Stomach smooth muscle (tissue), 2 donors: Measurements from ENCODE around the gene CTSL.

ENCODE experiments used
- H3K27ac ChIP-seq: one replicate; pipeline ENCODE4 v1.7.0; 2013; ENCODE audit warnings: mild to moderate bottlenecking, low read length, inconsistent platforms
- H3K27me3 ChIP-seq, 2 donors: one replicate each; pipeline ENCODE4 v1.7.0; 2013; ENCODE audit warnings: low read length in 2 of 2; ENCODE audit not compliant: insufficient read depth in 2 of 2, control insufficient read depth in 1 of 2
- H3K36me3 ChIP-seq, 2 donors: one replicate each; pipeline ENCODE4 v1.7.0; 2013; ENCODE audit warnings: low read length in 2 of 2; ENCODE audit not compliant: control insufficient read depth in 2 of 2, insufficient read depth in 2 of 2
- H3K4me1 ChIP-seq: one replicate; pipeline ENCODE4 v1.7.0; 2013; ENCODE audit warnings: low read length; ENCODE audit not compliant: control insufficient read depth, insufficient read depth
- H3K4me3 ChIP-seq, 2 donors: one replicate each; pipeline ENCODE4 v1.7.0; 2013; ENCODE audit warnings: low read length in 2 of 2
- H3K9ac ChIP-seq, 2 donors: one replicate each; pipeline ENCODE4 v1.7.0; 2013; ENCODE audit warnings: low read length in 2 of 2, mild to moderate bottlenecking in 1 of 2
- H3K9me3 ChIP-seq, 2 donors: one replicate each; pipeline ENCODE4 v1.7.0; 2013; ENCODE audit warnings: low read length in 2 of 2; ENCODE audit not compliant: control insufficient read depth in 2 of 2
- donor health status: healthy.
- donor health status: Pancreatic carcinoma.

Gene CTSL

DNA sequence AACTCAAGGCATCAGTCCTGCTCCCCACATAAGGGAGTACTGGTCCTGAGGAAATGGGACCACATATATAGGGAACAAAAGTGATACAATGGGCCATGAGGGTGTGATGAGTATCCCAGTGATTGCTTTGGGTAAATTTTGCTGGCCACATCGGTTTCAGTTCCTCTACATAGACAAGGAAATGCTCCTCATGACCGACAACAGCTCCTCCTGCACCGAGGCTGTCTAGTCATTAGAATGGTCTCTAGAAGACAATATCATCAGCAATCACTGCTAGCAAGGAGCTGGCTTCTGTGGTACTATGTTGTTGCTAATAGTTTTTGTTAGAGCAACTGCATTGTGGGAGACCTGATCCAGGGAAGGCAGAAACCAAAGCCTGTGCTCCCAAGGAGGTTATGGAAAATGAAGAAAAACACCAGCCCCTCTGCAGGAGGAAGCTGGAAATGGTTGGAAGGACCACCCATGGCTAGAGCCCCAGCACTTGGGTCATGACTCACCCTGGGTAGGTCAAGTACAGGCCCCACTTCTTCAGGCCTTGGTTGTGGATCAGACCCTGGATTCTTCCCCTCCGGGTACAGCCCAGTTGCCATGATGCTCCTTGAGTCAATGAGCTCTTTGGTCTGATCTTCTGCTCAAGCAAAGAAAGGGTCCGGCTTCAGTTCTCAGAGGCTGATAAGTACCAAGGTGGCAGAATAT is 3.4 kb upstream of the CTSL start:
- Histone ChIP-seq H3K36me3 (peaks cover 1 to 2% of the 10 kb centered on the region in 2 donors), H3K27ac (no peak overlapping the region), H3K4me1 (peaks cover 15% of the 10 kb centered on the region), H3K9me3 (no peaks in the 10 kb centered on the region), H3K9ac (no peak overlapping the region), H3K27me3 (no peaks in the 10 kb centered on the region), H3K4me3 (no peak overlapping the region)

DNA sequence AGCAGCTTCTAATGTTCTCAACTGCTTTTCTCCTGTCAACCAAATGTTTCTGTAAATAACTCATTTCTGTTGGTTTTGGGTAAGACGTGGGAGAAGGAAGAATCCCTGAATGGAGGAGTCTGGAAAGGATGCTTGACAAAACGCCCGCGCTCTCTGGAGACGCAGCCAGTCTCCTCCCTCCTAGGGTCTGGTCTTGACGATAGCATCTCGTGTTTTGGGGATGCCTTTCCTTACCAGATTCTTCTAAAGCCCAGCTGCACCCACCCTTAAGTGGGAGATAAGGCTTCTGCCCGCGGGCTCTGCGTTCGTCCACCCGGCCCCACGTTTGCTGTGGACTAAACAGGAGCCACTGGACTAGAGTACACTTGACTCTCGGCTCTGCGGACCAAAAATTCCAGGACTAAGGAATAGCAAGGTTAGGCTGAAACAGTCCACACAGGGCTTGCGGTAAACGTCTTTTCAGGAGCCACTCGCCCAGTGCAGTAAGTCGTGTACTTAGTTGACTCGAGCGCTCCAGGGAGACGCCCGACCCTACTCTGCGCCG is 491 bp upstream of the CTSL start:
- Histone ChIP-seq H3K4me1 (peaks cover 23% of the 10 kb centered on the region), H3K27me3 (no peaks in the 10 kb centered on the region), H3K4me3 (peak overlapping the region; percentile 88 to 93), H3K36me3 (peaks cover 23 to 26% of the 10 kb centered on the region in 2 donors), H3K9ac (peak overlapping the region; percentile 88 to 95), H3K27ac (peak overlapping the region; percentile 93), H3K9me3 (no peaks in the 10 kb centered on the region)

DNA sequence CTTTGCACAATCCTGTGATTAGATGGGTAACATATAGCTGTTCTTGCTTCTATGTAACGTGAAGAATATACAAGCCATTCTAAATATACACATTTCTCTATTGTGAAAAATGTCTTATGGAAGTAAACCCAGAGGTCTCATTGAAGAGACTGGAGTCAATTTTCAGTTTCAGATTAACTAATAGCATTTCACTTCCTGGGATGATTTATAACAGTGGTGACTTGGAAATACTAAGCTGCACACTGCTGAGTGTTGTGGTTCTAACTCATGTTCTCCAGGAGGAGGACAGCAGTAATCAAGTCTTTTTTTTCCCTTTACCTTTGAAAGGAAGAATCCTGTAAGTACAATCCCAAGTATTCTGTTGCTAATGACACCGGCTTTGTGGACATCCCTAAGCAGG is 3.3 kb downstream of the CTSL start:
- Histone ChIP-seq H3K9me3 (no peaks in the 10 kb centered on the region), H3K27ac (no peak overlapping the region), H3K4me1 (peaks cover 23% of the 10 kb centered on the region), H3K27me3 (no peaks in the 10 kb centered on the region), H3K9ac (no peak overlapping the region), H3K36me3 (peaks cover 38 to 39% of the 10 kb centered on the region in 2 donors), H3K4me3 (peak overlapping the region in 1 of 2 donors; percentile 18)

DNA sequence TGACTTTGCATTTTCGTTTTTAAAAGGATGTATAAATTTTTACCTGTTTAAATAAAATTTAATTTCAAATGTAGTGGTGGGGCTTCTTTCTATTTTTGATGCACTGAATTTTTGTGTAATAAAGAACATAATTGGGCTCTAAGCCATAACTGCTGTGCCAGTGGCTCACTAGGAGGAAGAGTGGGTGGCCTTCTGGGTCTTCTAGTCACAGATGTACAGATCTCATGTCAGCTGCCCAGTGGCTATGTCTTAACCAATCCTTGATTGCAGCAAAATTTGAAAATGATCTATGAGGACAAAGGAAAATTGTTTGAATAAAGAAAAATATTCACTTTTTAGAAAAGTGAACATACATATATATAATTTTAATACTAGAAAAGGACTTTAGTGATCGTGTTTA is 5.4 kb downstream of the CTSL start:
- H3K9me3 ChIP-seq, result no peaks in the 10 kb centered on the region
- no peak overlapping the region for H3K9ac ChIP-seq
- H3K27me3 ChIP-seq, result no peaks in the 10 kb centered on the region
- no peak overlapping the region for H3K27ac ChIP-seq
- peaks cover 13% of the 10 kb centered on the region for H3K4me1 ChIP-seq
- H3K4me3 ChIP-seq, result no peak overlapping the region
- peaks cover 38 to 39% of the 10 kb centered on the region in 2 donors for H3K36me3 ChIP-seq

DNA sequence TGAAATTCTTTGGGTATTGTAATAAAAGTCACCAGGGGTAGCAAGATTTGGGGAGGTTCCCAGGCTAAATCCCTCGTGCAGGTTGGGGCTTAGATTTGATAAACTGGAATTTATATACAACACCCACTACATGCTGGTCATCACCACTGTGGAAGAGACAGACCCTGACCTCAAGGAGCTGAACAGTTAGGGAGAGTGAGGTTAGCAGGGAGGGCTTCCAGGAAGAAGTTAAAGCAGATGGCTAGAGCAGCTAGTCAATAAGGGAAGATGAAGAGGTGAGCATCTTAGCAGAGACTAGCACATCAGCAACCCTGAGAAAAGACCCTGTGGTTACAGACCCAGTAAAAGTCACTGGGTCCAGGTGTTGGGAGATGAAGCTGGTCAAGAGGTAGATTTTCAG is 6.4 kb downstream of the CTSL start:
- Histone ChIP-seq H3K4me3 (no peak overlapping the region), H3K36me3 (peaks cover 38 to 39% of the 10 kb centered on the region in 2 donors), H3K27ac (no peak overlapping the region), H3K27me3 (no peaks in the 10 kb centered on the region), H3K9me3 (no peaks in the 10 kb centered on the region), H3K9ac (no peak overlapping the region), H3K4me1 (peaks cover 8% of the 10 kb centered on the region)

DNA sequence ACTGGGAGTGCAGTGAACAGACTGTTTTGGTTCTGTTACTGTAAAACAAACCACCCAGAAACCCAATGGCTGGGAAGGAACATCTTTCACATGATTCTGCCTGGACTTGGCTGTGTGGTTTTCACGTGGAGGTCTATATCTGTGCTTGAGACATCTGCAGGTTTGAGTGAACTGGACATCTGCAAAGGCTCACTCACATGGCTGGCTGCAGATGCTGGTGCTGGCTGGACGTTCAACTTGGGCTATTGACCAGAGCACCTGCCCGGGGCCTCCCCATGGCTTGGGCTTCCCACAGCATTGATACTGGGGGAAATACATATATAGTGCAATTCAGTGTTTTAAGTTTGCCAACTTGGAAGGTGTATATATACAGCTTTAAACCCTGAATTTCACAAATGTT is 6.8 kb downstream of the CTSL start:
- Histone ChIP-seq H3K9me3 (no peaks in the 10 kb centered on the region), H3K27me3 (no peaks in the 10 kb centered on the region), H3K27ac (no peak overlapping the region), H3K36me3 (peaks cover 35 to 36% of the 10 kb centered on the region in 2 donors), H3K9ac (no peak overlapping the region), H3K4me1 (peaks cover 8% of the 10 kb centered on the region), H3K4me3 (no peak overlapping the region)

DNA sequence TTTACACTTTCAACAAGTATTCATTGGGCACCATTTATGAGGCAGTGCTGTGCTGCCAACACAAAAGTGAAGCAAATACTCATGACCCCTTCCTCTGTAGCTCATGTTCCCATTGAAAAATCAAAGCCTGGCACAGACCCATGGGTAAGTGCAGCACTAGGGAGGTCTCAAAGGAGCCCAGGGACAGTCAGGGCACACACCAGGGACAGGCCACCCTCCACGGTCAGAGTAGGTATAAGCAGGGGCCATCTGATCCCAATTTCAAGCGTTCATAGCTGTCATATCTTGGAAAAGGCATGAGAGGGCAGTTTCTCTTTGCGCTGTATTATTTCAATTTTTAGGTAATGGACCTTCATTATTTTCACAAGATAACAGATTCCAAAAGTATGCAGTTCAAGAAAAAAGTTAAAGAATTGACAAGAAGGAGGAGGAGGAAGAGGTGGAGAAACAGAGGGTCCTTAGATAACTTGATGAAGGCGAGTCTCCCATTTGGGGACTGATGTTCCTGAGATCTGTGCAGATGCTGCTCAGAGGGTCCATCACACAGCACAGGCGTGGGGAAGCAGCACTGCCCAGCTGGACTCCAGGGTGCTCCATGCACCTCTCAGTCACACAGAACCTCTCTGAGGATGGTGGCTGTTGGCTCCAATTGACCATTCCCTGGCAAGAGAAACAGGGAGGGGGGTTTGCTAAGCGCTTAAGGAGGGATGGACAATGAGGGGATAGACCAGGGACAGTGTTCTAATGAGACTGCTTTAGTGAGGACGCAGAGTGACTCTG is 7.5 kb downstream of the CTSL start:
- no peak overlapping the region for H3K9ac ChIP-seq
- peaks cover 28 to 31% of the 10 kb centered on the region in 2 donors for H3K36me3 ChIP-seq
- H3K9me3 ChIP-seq, result no peaks in the 10 kb centered on the region
- no peaks in the 10 kb centered on the region for H3K27me3 ChIP-seq
- no peak overlapping the region for H3K4me3 ChIP-seq
- H3K4me1 ChIP-seq, result peaks cover 5% of the 10 kb centered on the region
- H3K27ac ChIP-seq, result no peak overlapping the region

DNA sequence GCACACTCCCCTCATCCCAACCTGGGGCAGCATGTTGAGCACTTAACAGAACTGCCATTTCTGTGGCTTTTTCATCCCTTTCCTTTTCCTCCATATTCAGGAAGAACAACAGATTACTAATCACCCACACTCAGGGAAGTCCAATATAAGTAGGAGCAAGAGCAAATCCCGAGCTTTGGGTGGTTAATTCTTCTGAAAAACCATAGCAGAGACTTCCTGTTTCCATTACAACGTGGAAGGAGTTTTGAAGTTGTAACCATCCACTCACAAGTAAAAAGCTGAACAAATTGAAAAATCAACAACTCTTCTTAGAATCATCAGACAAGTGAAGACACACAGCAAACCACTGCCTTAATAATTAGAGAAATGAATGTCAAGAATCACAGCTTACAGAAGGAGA is 8.2 kb downstream of the CTSL start:
- Histone ChIP-seq H3K27me3 (no peaks in the 10 kb centered on the region), H3K9ac (no peak overlapping the region), H3K36me3 (peaks cover 23 to 25% of the 10 kb centered on the region in 2 donors), H3K4me1 (no peaks in the 10 kb centered on the region), H3K27ac (no peak overlapping the region), H3K9me3 (no peaks in the 10 kb centered on the region), H3K4me3 (no peak overlapping the region)

DNA sequence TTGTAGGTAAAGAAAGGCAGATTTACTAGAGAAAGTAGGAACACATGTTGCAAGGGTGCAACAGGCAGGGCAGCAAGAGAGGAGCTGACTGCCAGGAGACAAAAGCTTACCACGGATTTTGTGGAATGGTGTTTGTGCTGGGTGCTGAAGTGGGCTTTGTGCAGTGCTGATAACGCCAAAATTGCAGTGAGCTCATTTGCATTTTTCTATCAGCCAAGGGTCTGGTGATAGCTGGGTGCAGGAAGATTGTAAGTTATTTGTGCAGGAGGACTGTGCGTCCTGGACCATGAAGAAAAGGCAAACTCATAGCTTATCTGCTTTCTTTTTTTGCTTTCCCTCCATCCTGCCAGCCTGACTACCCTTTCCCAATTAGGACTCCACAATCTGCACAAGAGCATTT is 13.6 kb downstream of the CTSL start:
- H3K27ac ChIP-seq, result no peak overlapping the region
- peaks cover 0 to 3% of the 10 kb centered on the region in 2 donors for H3K27me3 ChIP-seq
- H3K9me3 ChIP-seq, result no peaks in the 10 kb centered on the region
- no peak overlapping the region for H3K4me3 ChIP-seq
- no peak overlapping the region for H3K9ac ChIP-seq
- no peaks in the 10 kb centered on the region for H3K36me3 ChIP-seq
- H3K4me1 ChIP-seq, result no peaks in the 10 kb centered on the region

DNA sequence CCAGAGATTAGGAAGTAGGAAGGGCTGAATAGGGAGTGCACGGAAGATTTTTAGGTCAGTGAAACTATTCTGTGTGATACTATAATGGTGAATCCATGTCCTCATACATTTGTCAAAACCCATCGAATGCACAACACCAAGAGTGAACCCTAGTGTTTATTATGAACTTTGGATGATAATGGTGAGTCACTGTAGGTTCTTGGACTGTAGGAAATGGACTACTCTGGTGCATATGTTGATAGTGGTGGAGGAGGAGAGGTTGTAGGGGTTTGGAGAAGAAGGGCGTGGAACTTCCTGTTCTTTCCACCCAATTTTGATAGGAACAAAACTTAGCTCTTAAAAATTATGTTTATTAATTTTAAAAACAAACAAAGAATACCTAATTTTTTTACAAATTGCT is 14.3 kb downstream of the CTSL start:
- Histone ChIP-seq H3K9ac (no peak overlapping the region), H3K4me3 (no peak overlapping the region), H3K36me3 (no peaks in the 10 kb centered on the region), H3K27me3 (peaks cover 0 to 3% of the 10 kb centered on the region in 2 donors), H3K9me3 (no peaks in the 10 kb centered on the region), H3K27ac (no peak overlapping the region), H3K4me1 (no peaks in the 10 kb centered on the region)

DNA sequence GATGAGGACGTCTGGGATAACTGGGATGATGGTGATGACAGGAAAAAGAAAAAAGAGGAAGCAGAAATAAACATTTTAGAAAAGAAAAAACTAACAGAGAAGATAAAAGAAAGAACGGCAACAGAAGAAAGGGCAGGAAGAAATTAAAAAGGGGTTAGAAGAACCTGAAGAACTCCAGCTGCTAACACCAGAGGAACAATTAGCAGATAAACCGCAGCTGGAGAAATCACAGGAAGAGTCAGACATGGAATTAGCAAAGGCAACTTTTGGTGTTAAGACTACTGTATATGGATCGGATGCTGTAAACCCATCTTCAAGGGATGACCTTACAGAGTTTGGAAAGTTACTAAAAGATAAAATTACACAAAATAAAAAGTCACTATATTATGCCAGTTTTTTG is 15.4 kb downstream of the CTSL start:
- Histone ChIP-seq H3K9ac (no peak overlapping the region), H3K27ac (no peak overlapping the region), H3K27me3 (peaks cover 0 to 3% of the 10 kb centered on the region in 2 donors), H3K4me3 (no peak overlapping the region), H3K4me1 (no peaks in the 10 kb centered on the region), H3K36me3 (no peaks in the 10 kb centered on the region), H3K9me3 (no peaks in the 10 kb centered on the region)
